A673 (cell line): ENCODE results near the gene DDX5. TPM values are rescaled to one million over a fixed set of nuclear protein-coding genes. Genes with fewer than 3 reads are reported as not detected.

Source experiments
- BruUV-seq: library from RNA; stranded (reverse); fragments of 400-500 nt; replicated peaks from 2 replicates; lab custom pipeline; 2021; lab: Mats Ljungman, UMichigan
- CTCF ChIA-PET: fragments of 300-600 bp; sonication (Branson Sonifier 250); formaldehyde crosslinking; loops from one replicate; lab custom pipeline; 2022; ENCODE audit warnings: antibody characterized with exemption; lab: Charles Lee
- POLR2A ChIA-PET: fragments of 300-600 bp; sonication (Branson Sonifier 250); formaldehyde crosslinking; loops from one replicate; lab custom pipeline; 2022; ENCODE audit warnings: antibody characterized with exemption; ENCODE audit not compliant: low non-redundant PET; lab: Charles Lee
- DNase-seq: peaks from one replicate; pipeline ENCODE4 v3.0.0-alpha.2; 2015; ENCODE audit warnings: low spot score
- H3K27ac ChIP-seq: fragments of 200-600 bp; sonication (generic); 2 replicates; pipeline ENCODE4 v1.5.1; 2016; ENCODE audit warnings: mixed run types, low read depth, mild to moderate bottlenecking, mixed read lengths, antibody characterized with exemption, low read length; ENCODE audit not compliant: poor library complexity, severe bottlenecking
- H3K27me3 ChIP-seq: fragments of 200-600 bp; sonication (generic); replicated peaks from 2 replicates; pipeline ENCODE4 v1.6.1; 2017; ENCODE audit warnings: mixed run types, low read depth, mild to moderate bottlenecking, mixed read lengths, antibody characterized with exemption, low read length; ENCODE audit not compliant: insufficient read depth, poor library complexity
- H3K36me3 ChIP-seq: fragments of 200-600 bp; sonication (generic); 2 replicates; pipeline ENCODE4 v1.6.1; 2016; ENCODE audit warnings: mixed run types, mild to moderate bottlenecking, mixed read lengths, antibody characterized with exemption, low read length; ENCODE audit not compliant: insufficient read depth, poor library complexity, severe bottlenecking
- H3K4me1 ChIP-seq: fragments of 200-600 bp; sonication (generic); 2 replicates; pipeline ENCODE4 v1.6.1; 2017; ENCODE audit warnings: mixed run types, mild to moderate bottlenecking, mixed read lengths, antibody characterized with exemption, low read length; ENCODE audit not compliant: insufficient read depth, poor library complexity, severe bottlenecking
- H3K4me3 ChIP-seq: fragments of 200-600 bp; sonication (generic); 2 replicates; pipeline ENCODE4 v1.5.1; 2016; ENCODE audit warnings: low read depth, mixed run types, mild to moderate bottlenecking, mixed read lengths, low read length; ENCODE audit not compliant: poor library complexity, severe bottlenecking
- H3K9me3 ChIP-seq: fragments of 200-600 bp; sonication (generic); 2 replicates; pipeline ENCODE4 v1.6.1; 2016; ENCODE audit warnings: mixed run types, low read depth, mild to moderate bottlenecking, mixed read lengths, antibody characterized with exemption, low read length; ENCODE audit not compliant: poor library complexity, severe bottlenecking
- EZH2 ChIP-seq: fragments of 200-600 bp; sonication (generic); IDR thresholded peaks from 2 replicates; pipeline ENCODE4 v1.6.1; 2017; ENCODE audit warnings: borderline replicate concordance, low read depth, mild to moderate bottlenecking, mixed read lengths, antibody characterized with exemption, low read length; ENCODE audit not compliant: poor library complexity, severe bottlenecking
- intact Hi-C: fragments of 100-400 bp; cut with micrococcal nuclease; formaldehyde crosslinking; loops from one replicate; pipeline ENCODE4 v1.10.0; 2022; ENCODE audit not compliant: unreplicated experiment
- total RNA-seq: library from RNA; stranded (reverse); gene quantifications from 2 replicates; pipeline ENCODE4 v1.2.3, GENCODE V29; 2021
- TF ChIP-seq, protein P1 (sequence below): fragments of 300-800, 200-600 bp; sonication (generic); conservative IDR thresholded peaks from 2 replicates; pipeline ENCODE4 v1.5.1; 2017; ENCODE audit warnings: low read depth, mild to moderate bottlenecking, antibody characterized with exemption, low read length, moderate library complexity, mixed read lengths

DDX5 gene
- total RNA-seq, 1 experiment from 2014 or later, result 911 TPM

DNA sequence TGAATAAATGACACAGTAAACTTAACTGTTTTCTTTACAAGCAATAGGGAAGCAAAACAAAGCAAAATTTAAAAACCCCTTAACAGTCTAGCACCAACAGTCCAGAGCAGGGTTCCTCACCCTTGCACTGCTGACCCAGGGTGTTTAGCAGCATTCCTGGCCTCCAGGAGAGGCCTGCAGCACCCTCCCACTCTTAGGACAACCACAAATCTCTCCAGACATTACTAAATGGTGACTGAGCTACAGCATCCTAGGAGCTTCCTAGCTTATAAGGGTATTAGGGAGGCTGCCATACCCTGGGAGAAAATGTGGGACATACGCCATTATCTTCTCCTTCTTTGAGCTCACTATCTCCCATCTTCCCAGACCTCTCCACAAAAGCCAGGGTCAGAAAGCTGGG, 25.1 kb downstream of the DDX5 start:
- intact Hi-C loops, result no loop called here
- H3K27me3 ChIP-seq, result no peaks in the 10 kb centered on the region
- H3K4me3 ChIP-seq, result no peak overlapping the region
- BruUV-seq, result no TSS peak
- DNase-seq, result no peak
- no peaks in the 10 kb centered on the region for H3K9me3 ChIP-seq
- CTCF ChIA-PET, result no interaction called here
- POLR2A ChIA-PET, result no interaction called here
- H3K27ac ChIP-seq, result no peak overlapping the region
- TF ChIP-seq, protein P1, sequence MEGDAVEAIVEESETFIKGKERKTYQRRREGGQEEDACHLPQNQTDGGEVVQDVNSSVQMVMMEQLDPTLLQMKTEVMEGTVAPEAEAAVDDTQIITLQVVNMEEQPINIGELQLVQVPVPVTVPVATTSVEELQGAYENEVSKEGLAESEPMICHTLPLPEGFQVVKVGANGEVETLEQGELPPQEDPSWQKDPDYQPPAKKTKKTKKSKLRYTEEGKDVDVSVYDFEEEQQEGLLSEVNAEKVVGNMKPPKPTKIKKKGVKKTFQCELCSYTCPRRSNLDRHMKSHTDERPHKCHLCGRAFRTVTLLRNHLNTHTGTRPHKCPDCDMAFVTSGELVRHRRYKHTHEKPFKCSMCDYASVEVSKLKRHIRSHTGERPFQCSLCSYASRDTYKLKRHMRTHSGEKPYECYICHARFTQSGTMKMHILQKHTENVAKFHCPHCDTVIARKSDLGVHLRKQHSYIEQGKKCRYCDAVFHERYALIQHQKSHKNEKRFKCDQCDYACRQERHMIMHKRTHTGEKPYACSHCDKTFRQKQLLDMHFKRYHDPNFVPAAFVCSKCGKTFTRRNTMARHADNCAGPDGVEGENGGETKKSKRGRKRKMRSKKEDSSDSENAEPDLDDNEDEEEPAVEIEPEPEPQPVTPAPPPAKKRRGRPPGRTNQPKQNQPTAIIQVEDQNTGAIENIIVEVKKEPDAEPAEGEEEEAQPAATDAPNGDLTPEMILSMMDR, result no peak
- no peak for TF ChIP-seq EZH2
- peaks cover 25% of the 10 kb centered on the region for H3K36me3 ChIP-seq
- no peaks in the 10 kb centered on the region for H3K4me1 ChIP-seq

DNA sequence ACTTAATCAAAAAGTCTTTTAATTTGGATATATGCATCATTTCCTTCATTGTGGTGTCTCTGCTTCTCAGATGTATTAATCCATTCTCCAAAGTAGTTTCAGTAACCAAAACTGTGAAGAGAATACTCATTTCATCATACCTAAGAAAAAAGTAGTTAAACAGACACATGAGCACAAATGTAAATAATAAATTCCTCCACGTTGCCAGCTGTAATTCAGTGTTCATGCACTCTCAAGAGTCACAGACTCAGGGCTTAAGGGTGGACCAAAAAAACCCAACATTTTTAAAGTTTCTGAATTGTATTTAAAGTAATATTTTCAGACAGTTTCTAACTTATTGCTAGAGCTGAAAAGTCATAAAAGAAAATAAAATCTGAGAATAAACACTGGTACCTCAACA, 28.2 kb downstream of the DDX5 start:
- ChIA-PET CTCF (no interaction called here), POLR2A (no interaction called here)
- no peak for DNase-seq
- H3K27me3 ChIP-seq, result no peaks in the 10 kb centered on the region
- no peaks in the 10 kb centered on the region for H3K4me1 ChIP-seq
- TF ChIP-seq EZH2, result no peak
- TF ChIP-seq, protein P1, result no peak
- no peak overlapping the region for H3K27ac ChIP-seq
- no TSS peak for BruUV-seq
- H3K9me3 ChIP-seq, result no peaks in the 10 kb centered on the region
- intact Hi-C loops, result no loop called here
- peaks cover 5% of the 10 kb centered on the region for H3K36me3 ChIP-seq
- no peak overlapping the region for H3K4me3 ChIP-seq

DNA sequence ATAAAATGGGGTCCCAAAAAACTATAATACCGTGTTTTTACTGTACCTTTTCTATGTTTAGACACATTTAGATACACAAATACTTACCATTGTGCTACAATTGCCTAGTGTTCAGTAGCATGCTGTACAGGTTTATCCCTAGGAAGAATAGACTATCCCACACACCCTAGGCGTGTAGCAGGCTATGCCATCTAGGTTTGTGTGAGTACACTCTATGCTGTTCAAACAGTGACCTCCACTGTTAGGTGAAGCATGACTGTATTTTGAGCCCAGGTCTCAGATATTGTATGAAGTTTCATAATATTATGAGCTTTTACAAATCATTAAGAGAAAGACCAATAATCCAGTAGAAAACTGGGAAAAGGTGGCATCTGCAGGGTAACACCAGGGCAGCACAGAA, 33.5 kb downstream of the DDX5 start:
- Histone ChIP-seq H3K27me3 (no peaks in the 10 kb centered on the region), H3K36me3 (no peaks in the 10 kb centered on the region), H3K4me3 (no peak overlapping the region), H3K4me1 (no peaks in the 10 kb centered on the region), H3K27ac (no peak overlapping the region), H3K9me3 (no peaks in the 10 kb centered on the region)
- POLR2A ChIA-PET, result no interaction called here
- no peak for DNase-seq
- BruUV-seq, result no TSS peak
- intact Hi-C loops, result no loop called here
- CTCF ChIA-PET, result interaction anchor here (0.5 to 0.6 kb wide), 2 partner anchors 10 to 51 kb away, joined by 3 to 4 read pairs; no protein-coding TSS in a partner anchor
- TF ChIP-seq EZH2, result no peak
- TF ChIP-seq, protein P1, result no peak
